KOPT-K1 (cell line): ENCODE results near the gene EFCC1.

ENCODE experiments used
- H3K27ac ChIP-seq: fragments of 200-600 bp; sonication (generic); 2 replicates; pipeline ENCODE4 v1.5.1; 2016; ENCODE audit warnings: antibody characterized with exemption, mild to moderate bottlenecking, low read depth, low read length; ENCODE audit not compliant: poor library complexity, severe bottlenecking
- H3K36me3 ChIP-seq: fragments of 200-600 bp; sonication (generic); 2 replicates; pipeline ENCODE4 v1.5.1; 2017; ENCODE audit warnings: antibody characterized with exemption, mild to moderate bottlenecking, low read length, moderate library complexity; ENCODE audit not compliant: insufficient read depth
- H3K9me3 ChIP-seq: fragments of 200-600 bp; sonication (generic); 2 replicates; pipeline ENCODE4 v1.5.1; 2017; ENCODE audit warnings: antibody characterized with exemption, low read length, mild to moderate bottlenecking; ENCODE audit not compliant: insufficient read depth, poor library complexity, severe bottlenecking

EFCC1 gene

GRCh38 chr3:129001101-129001805, at the start of gene EFCC1:
TSS of gene EFCC1 (plus strand) at chr3:129001304. CDS start at chr3:129001629, 325 bp downstream.
- Histone ChIP-seq H3K27ac (no peak within 1 kb of the TSS), H3K36me3 (no peaks in the 10 kb centered on the region), H3K9me3 (no peaks in the 10 kb centered on the region)

GRCh38 chr3:128956440-128956839, 44.7 kb upstream of the EFCC1 start:
- no peaks in the 10 kb centered on the region for H3K36me3 ChIP-seq
- H3K27ac ChIP-seq = no peak overlapping the region
- no peaks in the 10 kb centered on the region for H3K9me3 ChIP-seq

GRCh38 chr3:128965280-128965679, 35.8 kb upstream of the EFCC1 start:
- Histone ChIP-seq H3K27ac (no peak overlapping the region), H3K36me3 (no peaks in the 10 kb centered on the region), H3K9me3 (no peaks in the 10 kb centered on the region)

GRCh38 chr3:128965818-128966217, 35.3 kb upstream of the EFCC1 start:
- Histone ChIP-seq H3K27ac (no peak overlapping the region), H3K36me3 (no peaks in the 10 kb centered on the region), H3K9me3 (no peaks in the 10 kb centered on the region)

GRCh38 chr3:128967748-128968355, 33.3 kb upstream of the EFCC1 start:
- H3K27ac ChIP-seq = no peak overlapping the region
- H3K9me3 ChIP-seq = no peaks in the 10 kb centered on the region
- H3K36me3 ChIP-seq = no peaks in the 10 kb centered on the region

GRCh38 chr3:128969993-128970739, 30.9 kb upstream of the EFCC1 start:
- Histone ChIP-seq H3K36me3 (no peaks in the 10 kb centered on the region), H3K27ac (no peak overlapping the region), H3K9me3 (no peaks in the 10 kb centered on the region)

GRCh38 chr3:128970740-128971047, 30.4 kb upstream of the EFCC1 start:
- Histone ChIP-seq H3K9me3 (no peaks in the 10 kb centered on the region), H3K27ac (no peak overlapping the region), H3K36me3 (no peaks in the 10 kb centered on the region)

- H3K36me3 ChIP-seq = no peaks in the 10 kb centered on the region
- no peaks in the 10 kb centered on the region for H3K9me3 ChIP-seq
- H3K27ac ChIP-seq = no peak overlapping the region
Measured at GRCh38 chr3:128971421-128972100, 29.5 kb upstream of the EFCC1 start.

- no peaks in the 10 kb centered on the region for H3K9me3 ChIP-seq
- no peak overlapping the region for H3K27ac ChIP-seq
- H3K36me3 ChIP-seq = no peaks in the 10 kb centered on the region
Measured at GRCh38 chr3:128973988-128974564, 27.0 kb upstream of the EFCC1 start.

- H3K9me3 ChIP-seq = no peaks in the 10 kb centered on the region
- no peaks in the 10 kb centered on the region for H3K36me3 ChIP-seq
Measured at GRCh38 chr3:128975276-128975675, 25.8 kb upstream of the EFCC1 start.

GRCh38 chr3:128983293-128984069, 17.6 kb upstream of the EFCC1 start:
- H3K36me3 ChIP-seq = no peaks in the 10 kb centered on the region
- H3K9me3 ChIP-seq = no peaks in the 10 kb centered on the region
- H3K27ac ChIP-seq = no peak overlapping the region

More at GRCh38 chr3:128975276-128975675, 25.8 kb upstream of the EFCC1 start:
- no peak overlapping the region for H3K27ac ChIP-seq

GRCh38 chr3:128984596-128984995, 16.5 kb upstream of the EFCC1 start:
- H3K27ac ChIP-seq = no peak overlapping the region
- no peaks in the 10 kb centered on the region for H3K9me3 ChIP-seq
- no peaks in the 10 kb centered on the region for H3K36me3 ChIP-seq

- no peaks in the 10 kb centered on the region for H3K9me3 ChIP-seq
- H3K36me3 ChIP-seq = no peaks in the 10 kb centered on the region
- H3K27ac ChIP-seq = no peak overlapping the region
Measured at GRCh38 chr3:128987302-128988100, 13.6 kb upstream of the EFCC1 start.

- no peaks in the 10 kb centered on the region for H3K36me3 ChIP-seq
- H3K9me3 ChIP-seq = no peaks in the 10 kb centered on the region
Measured at GRCh38 chr3:128988286-128988685, 12.8 kb upstream of the EFCC1 start.

More at GRCh38 chr3:128988286-128988685, 12.8 kb upstream of the EFCC1 start:
- H3K27ac ChIP-seq = no peak overlapping the region
